HG03439 (cell line): Measurements from ENCODE around the gene CNOT8.
"Not testable (repeated sequence)": the region's sequence is repeated elsewhere in the genome, so short reads cannot be mapped to it uniquely, and the experiment has no call there.

Experiments used
- ATAC-seq: cut with Tn5 transposase; IDR thresholded peaks from one replicate; pipeline ENCODE4 v1.9.1; 2021; ENCODE audit warnings: mild to moderate bottlenecking, moderate library complexity; ENCODE audit not compliant: unreplicated experiment

CNOT8 gene

DNA sequence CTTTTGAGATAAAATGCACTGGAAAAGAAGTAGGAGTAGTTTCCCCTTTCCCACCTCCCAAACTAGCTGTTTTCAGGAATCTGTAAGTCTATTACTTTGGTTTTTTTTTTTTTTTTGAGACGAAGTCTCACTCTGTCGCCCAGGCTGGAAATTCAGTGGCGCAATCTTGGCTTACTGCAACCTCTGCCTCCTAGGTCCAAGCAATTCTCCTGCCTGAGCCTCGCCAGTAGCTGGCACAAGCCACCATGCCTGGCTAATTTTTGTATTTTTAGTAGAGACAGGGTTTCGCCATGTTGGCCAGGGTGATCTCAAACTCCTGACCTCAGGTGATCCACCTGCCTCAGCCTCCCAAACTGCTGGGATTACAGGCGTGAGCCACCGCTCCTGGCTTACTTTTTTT lies 47.2 kb downstream of the CNOT8 start:
- ATAC-seq: not testable (repeated sequence)

- ATAC-seq: no peak
Observed at GRCh38 chr5:154916874-154917273, 58.4 kb downstream of the CNOT8 start.

DNA sequence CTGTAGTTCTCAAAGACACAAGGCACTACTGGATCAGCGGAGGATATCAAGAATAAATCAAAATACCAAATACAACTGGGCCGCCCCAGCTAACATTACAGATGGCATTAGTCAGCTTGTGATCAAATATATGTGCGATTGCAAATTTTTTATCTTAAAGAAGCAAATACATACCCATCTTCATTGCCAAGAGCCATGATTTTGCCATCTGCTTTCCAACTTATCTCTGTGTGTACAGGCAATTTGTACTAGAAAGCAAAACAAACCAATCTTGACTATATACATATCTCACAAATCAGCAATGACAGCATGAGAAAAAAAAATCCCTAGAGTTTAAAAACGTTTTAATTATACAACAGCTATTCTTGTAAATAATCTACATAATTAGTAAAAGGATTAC lies 59.3 kb downstream of the CNOT8 start:
- ATAC-seq: no peak

DNA sequence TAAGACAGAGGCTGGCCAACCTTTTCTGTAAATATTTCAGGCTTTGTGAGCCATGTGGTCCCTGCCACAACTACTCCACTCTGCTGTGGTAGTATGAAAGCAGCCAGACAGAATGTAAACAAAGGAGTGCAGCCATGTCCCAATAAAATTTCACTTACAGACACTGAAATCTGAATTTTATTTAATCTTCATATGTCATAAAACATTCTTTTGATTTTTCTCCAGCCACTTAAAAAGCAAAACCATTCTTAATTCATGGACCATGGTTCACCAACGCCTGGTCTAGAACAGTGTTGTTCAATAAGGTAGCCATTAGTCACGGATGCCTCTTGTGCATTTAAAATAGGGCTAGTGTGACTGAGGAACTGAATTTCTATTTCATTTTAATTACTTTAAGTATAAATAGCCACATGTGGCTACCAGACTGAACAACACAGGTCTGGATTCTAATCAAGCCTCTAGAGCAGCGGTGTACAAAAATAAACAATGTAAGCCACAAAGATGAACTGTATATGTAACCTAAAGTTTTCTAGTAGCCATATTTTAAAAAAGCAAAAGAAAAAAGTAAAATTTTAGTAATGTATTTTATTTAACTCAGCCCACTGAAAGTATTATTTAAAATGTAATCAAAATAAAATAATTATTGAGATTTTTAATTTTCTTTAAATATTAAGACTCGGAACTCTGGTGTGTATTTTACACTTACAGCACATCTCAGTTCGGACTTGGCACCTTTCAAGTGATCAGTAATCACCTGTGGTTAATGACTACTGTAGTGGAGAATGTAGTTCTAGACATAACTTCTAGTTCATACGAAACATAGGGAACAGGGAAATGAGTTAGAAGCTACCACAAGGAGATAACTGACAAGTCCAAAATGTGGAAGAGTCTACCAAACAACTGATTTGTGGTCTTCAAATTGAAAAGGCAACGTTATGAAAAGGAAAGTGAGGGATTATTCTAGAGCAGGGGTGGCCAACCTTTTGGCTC lies 65.3 kb downstream of the CNOT8 start:
- ATAC-seq: no peak
